ENCODE data around the gene PDLIM1.

PDLIM1 gene

DNA sequence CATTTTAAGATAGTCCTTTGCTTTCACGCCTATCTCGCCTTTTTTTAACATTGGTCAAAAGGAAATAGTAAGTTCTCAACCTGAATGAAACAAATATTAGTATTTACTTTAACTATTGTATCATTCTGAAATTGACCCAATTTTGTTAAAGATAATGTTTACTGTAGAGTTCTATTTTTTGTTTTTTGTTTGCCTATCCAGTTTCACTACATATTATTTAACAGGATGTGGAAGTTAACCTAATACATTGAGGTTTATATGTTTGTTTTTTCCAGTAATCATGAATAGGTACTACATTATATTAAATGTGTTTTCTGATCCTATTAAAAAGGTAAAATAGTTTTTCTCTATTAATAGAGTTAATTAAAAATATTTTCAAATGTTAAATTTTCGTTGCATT is 70.3 kb downstream of the PDLIM1 start:
- CTCF ChIA-PET = no interaction called here
- POLR2A ChIA-PET = no interaction called here

DNA sequence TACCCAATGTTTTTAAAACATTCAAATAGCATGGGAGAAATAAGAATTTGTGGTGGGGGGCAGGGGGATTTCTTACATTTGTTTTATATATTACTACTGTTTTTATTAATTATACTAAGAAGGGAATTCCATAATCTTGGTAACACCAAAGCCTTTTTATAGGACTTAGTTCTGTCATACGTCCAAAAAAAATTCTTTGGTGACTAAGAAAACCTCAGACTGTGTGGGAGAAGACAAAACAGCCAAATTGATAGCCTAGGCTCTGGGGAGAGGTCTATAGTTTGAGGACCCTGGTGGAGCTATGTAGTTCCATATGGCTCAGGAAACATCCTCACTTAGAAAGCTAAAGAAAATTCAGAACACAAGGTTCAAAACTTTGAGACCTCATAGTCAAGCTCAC is 73.3 kb downstream of the PDLIM1 start:
- CTCF ChIA-PET = interaction anchor here (0.6 to 3.5 kb wide), 5 partner anchors 10 to 385 kb away, joined by 3 to 14 read pairs (median 4); no protein-coding TSS in a partner anchor
- no peak overlapping the region for H3K4me3 ChIP-seq (ENCODE audit: low read depth, low read length)
- no peak for DNase-seq (ENCODE audit: low read depth, low spot score)
- TF ChIP-seq, protein P1, sequence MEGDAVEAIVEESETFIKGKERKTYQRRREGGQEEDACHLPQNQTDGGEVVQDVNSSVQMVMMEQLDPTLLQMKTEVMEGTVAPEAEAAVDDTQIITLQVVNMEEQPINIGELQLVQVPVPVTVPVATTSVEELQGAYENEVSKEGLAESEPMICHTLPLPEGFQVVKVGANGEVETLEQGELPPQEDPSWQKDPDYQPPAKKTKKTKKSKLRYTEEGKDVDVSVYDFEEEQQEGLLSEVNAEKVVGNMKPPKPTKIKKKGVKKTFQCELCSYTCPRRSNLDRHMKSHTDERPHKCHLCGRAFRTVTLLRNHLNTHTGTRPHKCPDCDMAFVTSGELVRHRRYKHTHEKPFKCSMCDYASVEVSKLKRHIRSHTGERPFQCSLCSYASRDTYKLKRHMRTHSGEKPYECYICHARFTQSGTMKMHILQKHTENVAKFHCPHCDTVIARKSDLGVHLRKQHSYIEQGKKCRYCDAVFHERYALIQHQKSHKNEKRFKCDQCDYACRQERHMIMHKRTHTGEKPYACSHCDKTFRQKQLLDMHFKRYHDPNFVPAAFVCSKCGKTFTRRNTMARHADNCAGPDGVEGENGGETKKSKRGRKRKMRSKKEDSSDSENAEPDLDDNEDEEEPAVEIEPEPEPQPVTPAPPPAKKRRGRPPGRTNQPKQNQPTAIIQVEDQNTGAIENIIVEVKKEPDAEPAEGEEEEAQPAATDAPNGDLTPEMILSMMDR (IDR thresholded peaks at IDR 0.05; ENCODE audit: insufficient read depth, low read length, missing control alignments) = no peak
- POLR2A ChIA-PET = no interaction called here

More for the DNA sequence above, 70.3 kb downstream of the PDLIM1 start:
- TF ChIP-seq, protein P1 (IDR thresholded peaks at IDR 0.05; ENCODE audit: insufficient read depth, low read length, missing control alignments) = no peak
- H3K4me3 ChIP-seq (ENCODE audit: low read depth, low read length) = no peak overlapping the region
- no peak for DNase-seq (ENCODE audit: low read depth, low spot score)

DNA sequence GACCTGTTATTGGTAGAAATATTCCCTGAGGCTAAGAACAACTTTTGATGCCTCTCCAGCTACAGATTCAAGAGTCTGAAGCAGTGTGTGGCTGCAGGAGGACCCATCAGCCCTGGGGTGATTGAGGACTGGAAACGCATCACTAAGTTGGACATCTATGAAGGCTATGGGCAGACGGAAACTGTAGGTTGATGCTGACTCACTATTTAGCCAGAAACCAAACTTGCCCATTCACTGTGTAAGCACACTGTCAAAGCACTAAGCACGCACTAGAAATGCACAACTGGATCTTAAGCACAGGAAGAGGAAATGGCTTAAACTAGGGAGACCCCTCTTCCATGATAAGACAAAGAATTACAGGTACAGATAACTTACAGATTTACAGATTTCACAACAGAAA is 76.0 kb downstream of the PDLIM1 start:
- no peak for DNase-seq (ENCODE audit: low read depth, low spot score)
- POLR2A ChIA-PET = no interaction called here
- CTCF ChIA-PET = interaction anchor here (2.8 to 2.9 kb wide), 2 partner anchors 32 to 149 kb away, joined by 11 to 15 read pairs; no protein-coding TSS in a partner anchor

DNA sequence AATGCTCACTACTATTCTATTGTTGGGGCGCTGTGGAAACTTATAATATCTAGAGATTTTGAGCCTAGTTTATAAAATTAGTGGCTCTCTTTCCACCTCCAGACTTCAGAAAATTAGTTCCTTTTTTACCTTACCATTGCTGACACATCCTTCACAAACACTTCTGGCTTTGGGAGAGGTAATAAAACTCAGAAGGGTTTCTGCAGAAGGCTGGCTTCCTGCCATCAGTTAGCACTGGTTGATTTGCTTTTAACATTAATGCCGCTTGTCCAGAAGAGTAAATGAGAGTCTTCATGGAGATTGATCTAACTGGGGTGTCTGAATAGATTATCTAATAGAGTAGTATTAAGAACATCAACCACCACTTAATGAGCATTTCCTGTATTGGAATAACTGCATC is 76.4 kb downstream of the PDLIM1 start:
- CTCF ChIA-PET = interaction anchor here (1.1 to 2.9 kb wide), 4 partner anchors 21 to 149 kb away, joined by 3 to 15 read pairs (median 8); no protein-coding TSS in a partner anchor

More for the DNA sequence above, 76.0 kb downstream of the PDLIM1 start:
- H3K4me3 ChIP-seq (ENCODE audit: low read depth, low read length) = no peak overlapping the region
- TF ChIP-seq, protein P1 (IDR thresholded peaks at IDR 0.05; ENCODE audit: insufficient read depth, low read length, missing control alignments) = no peak

DNA sequence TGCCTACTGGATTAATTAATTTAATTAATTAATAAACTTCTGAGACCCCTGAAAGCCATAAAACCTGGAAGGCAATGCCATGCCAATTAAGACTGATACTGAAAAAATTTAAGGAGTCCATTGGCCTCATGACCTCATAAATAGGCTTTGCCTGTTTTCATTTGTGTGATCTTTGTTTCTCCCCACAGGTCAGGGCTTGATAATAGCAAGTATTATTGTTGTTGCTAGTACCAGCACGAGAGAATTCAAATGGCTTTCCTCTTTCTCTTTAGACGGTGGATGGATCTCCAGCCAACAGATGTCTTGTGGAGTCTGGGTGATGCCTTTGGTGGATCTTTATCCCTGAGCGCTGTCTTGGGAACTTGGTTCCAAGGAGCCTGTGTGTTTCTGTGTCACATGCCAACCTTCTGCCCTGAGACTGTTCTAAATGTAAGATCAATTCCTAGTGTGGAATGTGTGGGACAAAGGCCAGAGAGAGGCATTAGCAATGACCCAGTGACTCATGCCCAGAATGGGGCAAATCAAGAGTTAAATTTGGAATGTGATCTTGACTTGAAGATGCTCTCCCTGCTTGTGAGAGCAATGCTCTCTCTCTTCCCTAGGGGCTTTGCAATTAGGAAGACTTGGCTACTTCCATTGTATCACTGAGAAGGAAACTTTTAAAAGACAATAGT is 79.1 kb downstream of the PDLIM1 start:
- no peak overlapping the region for H3K4me3 ChIP-seq (ENCODE audit: low read depth, low read length)
- ChIA-PET POLR2A (no interaction called here), CTCF (interaction anchor here (1.1 to 3.1 kb wide), 12 partner anchors 10 to 163 kb away, joined by 3 to 28 read pairs (median 12); no protein-coding TSS in a partner anchor)
- no peak for DNase-seq (ENCODE audit: low read depth, low spot score)
- TF ChIP-seq, protein P1 (IDR thresholded peaks at IDR 0.05; ENCODE audit: insufficient read depth, low read length, missing control alignments) = no peak

More for the DNA sequence above, 76.4 kb downstream of the PDLIM1 start:
- no peak overlapping the region for H3K4me3 ChIP-seq (ENCODE audit: low read depth, low read length)
- POLR2A ChIA-PET = no interaction called here
- TF ChIP-seq, protein P1 (IDR thresholded peaks at IDR 0.05; ENCODE audit: insufficient read depth, low read length, missing control alignments) = no peak
- DNase-seq (ENCODE audit: low read depth, low spot score) = no peak

DNA sequence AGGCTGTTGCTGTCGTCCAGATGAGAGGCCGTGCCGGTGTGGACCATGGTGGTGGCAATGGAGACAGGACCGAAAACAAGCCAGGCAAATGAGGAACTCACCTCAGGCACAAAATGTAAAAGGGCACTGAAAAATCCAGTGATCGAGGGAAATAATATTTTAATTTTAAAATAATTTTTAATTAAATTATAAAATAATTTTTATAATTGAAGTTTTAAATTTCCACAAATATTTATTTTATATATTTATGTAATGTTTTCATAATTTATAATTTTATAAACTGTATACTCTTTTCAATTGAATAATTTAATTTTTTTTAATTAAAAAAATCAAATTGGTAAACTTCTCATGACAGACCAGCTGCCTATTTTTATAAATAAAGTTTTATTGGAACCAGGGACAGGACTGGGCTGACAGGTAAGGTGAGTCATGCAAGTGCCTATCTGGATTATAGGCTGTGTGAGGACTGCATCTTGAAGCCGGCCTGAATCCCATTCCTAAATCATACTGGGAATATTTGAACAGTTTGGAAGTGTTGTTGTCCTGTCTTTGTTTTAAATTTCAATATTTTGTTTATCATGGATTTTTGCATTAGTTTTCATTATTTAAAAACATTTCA is 81.2 kb downstream of the PDLIM1 start:
- CTCF ChIA-PET = interaction anchor here (0.7 to 3.1 kb wide), 17 partner anchors 8 to 165 kb away, joined by 3 to 28 read pairs (median 6); partner anchors contain the start of gene ACSM6
- no peak for DNase-seq (ENCODE audit: low read depth, low spot score)
- H3K4me3 ChIP-seq (ENCODE audit: low read depth, low read length) = no peak overlapping the region
- POLR2A ChIA-PET = no interaction called here
- TF ChIP-seq, protein P1 (IDR thresholded peaks at IDR 0.05; ENCODE audit: insufficient read depth, low read length, missing control alignments) = no peak

Measured in AG04449 (cell line).